ENCODE results near the gene VWDE.

DNA sequence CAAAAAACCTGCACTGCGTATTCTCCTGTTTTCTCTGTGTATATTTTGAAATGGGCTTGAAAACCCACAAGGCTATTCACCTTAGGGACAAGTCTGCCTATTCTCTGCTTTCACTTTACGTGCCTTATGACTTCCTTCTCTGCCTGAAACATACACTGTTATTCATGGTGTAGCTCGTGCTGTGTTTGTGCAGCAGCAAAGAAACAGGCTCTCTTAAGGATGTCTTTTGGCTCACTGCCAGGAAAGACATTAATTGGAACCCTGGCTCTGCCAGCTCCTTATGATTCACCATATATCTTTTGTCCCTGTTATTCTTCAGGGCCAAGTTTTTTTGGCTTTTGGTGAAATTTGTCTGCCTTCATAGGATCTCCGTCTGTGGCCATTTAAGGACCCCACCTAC, 100.2 kb downstream of the VWDE start:
- TF ChIP-seq POLR2A (IDR thresholded peaks at IDR 0.05; ENCODE audit: low read depth, low read length) (no peak), TAF1 (IDR thresholded peaks at IDR 0.05; ENCODE audit: borderline replicate concordance, low read depth, low read length) (no peak), POLR2AphosphoS5 (IDR thresholded peaks at IDR 0.05; ENCODE audit: low read depth, low read length) (no peak)

Data from GM12892 (cell line).